GM19468 (cell line): Measurements from ENCODE around the gene CD6.

Experiments used
- ATAC-seq: cut with Tn5 transposase; IDR thresholded peaks from one replicate; pipeline ENCODE4 v1.9.1; 2021; ENCODE audit warnings: mild to moderate bottlenecking, moderate library complexity, moderate number of reproducible peaks; ENCODE audit not compliant: unreplicated experiment; ENCODE audit errors: extremely low read depth

The CD6 gene

GRCh38 chr11:60934124-60934789 lies 37.2 kb upstream of the CD6 start:
- ATAC-seq: no peak

GRCh38 chr11:60934790-60935605 lies 36.5 kb upstream of the CD6 start:
- ATAC-seq: no peak

- no peak for ATAC-seq
Observed at GRCh38 chr11:60935676-60936442, 35.6 kb upstream of the CD6 start.

GRCh38 chr11:60936467-60937143 lies 34.9 kb upstream of the CD6 start:
- ATAC-seq: no peak

GRCh38 chr11:60937144-60937527 lies 34.3 kb upstream of the CD6 start:
- no peak for ATAC-seq

GRCh38 chr11:60937811-60938210 lies 33.7 kb upstream of the CD6 start:
- ATAC-seq: no peak

GRCh38 chr11:60938500-60938899 lies 33.0 kb upstream of the CD6 start:
- no peak for ATAC-seq

GRCh38 chr11:60939301-60939700 lies 32.2 kb upstream of the CD6 start:
- ATAC-seq: no peak

GRCh38 chr11:60939855-60940254 lies 31.6 kb upstream of the CD6 start:
- ATAC-seq: no peak

GRCh38 chr11:60941371-60942119 lies 29.9 kb upstream of the CD6 start:
- no peak for ATAC-seq

- no peak for ATAC-seq
Observed at GRCh38 chr11:60942219-60942618, 29.3 kb upstream of the CD6 start.

- ATAC-seq: no peak
Observed at GRCh38 chr11:60942970-60943565, 28.4 kb upstream of the CD6 start.

GRCh38 chr11:60944490-60945294 lies 26.8 kb upstream of the CD6 start:
- no peak for ATAC-seq

GRCh38 chr11:60945295-60945667 lies 26.2 kb upstream of the CD6 start:
- ATAC-seq: no peak

GRCh38 chr11:60946601-60947264 lies 24.7 kb upstream of the CD6 start:
- ATAC-seq: no peak

- no peak for ATAC-seq
Observed at GRCh38 chr11:60947700-60948099, 23.8 kb upstream of the CD6 start.

GRCh38 chr11:60948250-60948649 lies 23.2 kb upstream of the CD6 start:
- no peak for ATAC-seq

GRCh38 chr11:60950024-60950423 lies 21.5 kb upstream of the CD6 start:
- ATAC-seq: no peak
